ENCODE results near the gene ICAM3.

ICAM3 gene

DNA sequence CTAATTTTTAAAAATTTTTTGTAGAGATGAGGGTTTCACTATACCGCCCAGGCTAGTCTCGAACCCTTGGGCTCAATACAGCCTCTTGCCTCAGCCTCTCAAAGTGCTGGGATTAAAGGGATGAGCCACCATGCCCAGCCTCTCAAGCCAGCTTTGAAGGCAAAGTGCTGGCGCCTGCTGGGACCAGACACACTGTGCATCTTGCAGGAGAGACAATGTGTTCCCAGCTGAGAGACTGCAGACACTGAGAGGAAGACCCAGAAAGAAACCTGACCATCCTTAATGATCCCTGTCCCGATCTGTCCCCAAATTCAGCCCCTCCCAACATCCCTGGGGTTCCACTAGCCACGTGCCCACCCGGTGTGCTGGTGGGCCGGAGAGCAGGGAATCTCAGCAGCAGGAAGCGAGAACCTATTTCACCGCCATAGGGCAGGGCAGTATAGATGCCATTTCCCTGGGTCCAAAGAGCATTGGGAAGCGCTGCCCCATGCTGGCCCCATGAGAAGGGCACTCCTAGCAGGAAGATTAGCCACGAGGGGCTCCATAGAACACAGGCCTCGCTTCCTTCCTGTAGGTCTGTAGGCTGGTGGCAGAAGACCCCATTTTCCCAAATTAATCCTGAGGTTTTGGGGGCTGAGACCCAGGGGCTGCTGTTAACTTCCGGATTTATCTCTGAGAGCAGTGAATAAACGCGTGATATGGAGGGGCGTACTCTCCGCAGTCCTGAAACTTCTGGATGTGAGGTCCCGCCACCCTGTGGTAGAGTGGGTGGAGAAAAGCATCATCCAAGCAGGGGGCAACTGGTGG is 7.1 kb downstream of the ICAM3 start:
- Histone ChIP-seq H3K4me3 (IDR thresholded peaks at IDR 0.05; ENCODE audit: insufficient read depth, low read depth, low read length) (no peak overlapping the region), H2AFZ (ENCODE audit: low read depth) (no peak overlapping the region), H3K4me2 (peak overlapping the region; percentile 82), H3K27me3 (ENCODE audit: insufficient read depth, low read depth) (no peaks in the 10 kb centered on the region), H3K4me1 (ENCODE audit: low read depth, poor library complexity, severe bottlenecking) (peaks cover 16% of the 10 kb centered on the region), H4K20me1 (ENCODE audit: insufficient read depth) (no peaks in the 10 kb centered on the region), H3K36me3 (ENCODE audit: insufficient read depth) (no peaks in the 10 kb centered on the region; the same call in 1 of the 2 replicates), H3K79me2 (ENCODE audit: insufficient read depth, low read depth) (peaks cover 26% of the 10 kb centered on the region), H3K27ac (peak overlapping the region; percentile 82; the same call in 1 of the 2 replicates), H3K9ac (peak overlapping the region; percentile 85; the same call in 1 of the 2 replicates)
- TF ChIP-seq, protein P1, sequence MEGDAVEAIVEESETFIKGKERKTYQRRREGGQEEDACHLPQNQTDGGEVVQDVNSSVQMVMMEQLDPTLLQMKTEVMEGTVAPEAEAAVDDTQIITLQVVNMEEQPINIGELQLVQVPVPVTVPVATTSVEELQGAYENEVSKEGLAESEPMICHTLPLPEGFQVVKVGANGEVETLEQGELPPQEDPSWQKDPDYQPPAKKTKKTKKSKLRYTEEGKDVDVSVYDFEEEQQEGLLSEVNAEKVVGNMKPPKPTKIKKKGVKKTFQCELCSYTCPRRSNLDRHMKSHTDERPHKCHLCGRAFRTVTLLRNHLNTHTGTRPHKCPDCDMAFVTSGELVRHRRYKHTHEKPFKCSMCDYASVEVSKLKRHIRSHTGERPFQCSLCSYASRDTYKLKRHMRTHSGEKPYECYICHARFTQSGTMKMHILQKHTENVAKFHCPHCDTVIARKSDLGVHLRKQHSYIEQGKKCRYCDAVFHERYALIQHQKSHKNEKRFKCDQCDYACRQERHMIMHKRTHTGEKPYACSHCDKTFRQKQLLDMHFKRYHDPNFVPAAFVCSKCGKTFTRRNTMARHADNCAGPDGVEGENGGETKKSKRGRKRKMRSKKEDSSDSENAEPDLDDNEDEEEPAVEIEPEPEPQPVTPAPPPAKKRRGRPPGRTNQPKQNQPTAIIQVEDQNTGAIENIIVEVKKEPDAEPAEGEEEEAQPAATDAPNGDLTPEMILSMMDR (conservative IDR thresholded peaks at IDR 0.05; ENCODE audit: low read depth, low read length): no peak

DNA sequence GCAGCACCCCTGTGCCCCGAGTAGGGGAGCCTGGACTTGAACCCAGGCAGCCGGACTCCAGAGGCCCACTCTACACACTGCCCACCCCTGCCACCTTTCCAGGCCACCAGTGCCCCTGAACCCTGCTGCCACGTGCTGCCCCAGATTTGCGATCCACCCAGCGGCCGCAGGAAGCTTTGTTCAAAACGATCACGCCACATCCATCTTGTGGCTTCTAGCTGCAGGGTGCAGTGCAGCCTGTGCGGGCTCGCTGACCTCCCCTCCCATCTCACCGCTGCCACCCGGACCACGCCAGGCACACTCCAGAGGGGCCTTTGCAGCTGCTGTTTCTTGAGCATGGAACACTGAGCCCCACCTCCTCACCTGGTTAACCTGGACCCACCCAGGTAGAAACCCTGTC is 9.9 kb downstream of the ICAM3 start:
- Histone ChIP-seq H3K27me3 (ENCODE audit: insufficient read depth, low read depth) (no peaks in the 10 kb centered on the region), H3K36me3 (ENCODE audit: insufficient read depth) (peaks cover 9% of the 10 kb centered on the region; the same call in 1 of the 2 replicates), H3K4me3 (IDR thresholded peaks at IDR 0.05; ENCODE audit: insufficient read depth, low read depth, low read length) (no peak overlapping the region), H2AFZ (ENCODE audit: low read depth) (no peak overlapping the region), H3K9ac (no peak overlapping the region), H3K27ac (no peak overlapping the region), H3K4me2 (no peak overlapping the region), H3K79me2 (ENCODE audit: insufficient read depth, low read depth) (peaks cover 26% of the 10 kb centered on the region), H4K20me1 (ENCODE audit: insufficient read depth) (no peaks in the 10 kb centered on the region), H3K4me1 (ENCODE audit: low read depth, poor library complexity, severe bottlenecking) (peaks cover 16% of the 10 kb centered on the region)
- TF ChIP-seq, protein P1 (conservative IDR thresholded peaks at IDR 0.05; ENCODE audit: low read depth, low read length): no peak

DNA sequence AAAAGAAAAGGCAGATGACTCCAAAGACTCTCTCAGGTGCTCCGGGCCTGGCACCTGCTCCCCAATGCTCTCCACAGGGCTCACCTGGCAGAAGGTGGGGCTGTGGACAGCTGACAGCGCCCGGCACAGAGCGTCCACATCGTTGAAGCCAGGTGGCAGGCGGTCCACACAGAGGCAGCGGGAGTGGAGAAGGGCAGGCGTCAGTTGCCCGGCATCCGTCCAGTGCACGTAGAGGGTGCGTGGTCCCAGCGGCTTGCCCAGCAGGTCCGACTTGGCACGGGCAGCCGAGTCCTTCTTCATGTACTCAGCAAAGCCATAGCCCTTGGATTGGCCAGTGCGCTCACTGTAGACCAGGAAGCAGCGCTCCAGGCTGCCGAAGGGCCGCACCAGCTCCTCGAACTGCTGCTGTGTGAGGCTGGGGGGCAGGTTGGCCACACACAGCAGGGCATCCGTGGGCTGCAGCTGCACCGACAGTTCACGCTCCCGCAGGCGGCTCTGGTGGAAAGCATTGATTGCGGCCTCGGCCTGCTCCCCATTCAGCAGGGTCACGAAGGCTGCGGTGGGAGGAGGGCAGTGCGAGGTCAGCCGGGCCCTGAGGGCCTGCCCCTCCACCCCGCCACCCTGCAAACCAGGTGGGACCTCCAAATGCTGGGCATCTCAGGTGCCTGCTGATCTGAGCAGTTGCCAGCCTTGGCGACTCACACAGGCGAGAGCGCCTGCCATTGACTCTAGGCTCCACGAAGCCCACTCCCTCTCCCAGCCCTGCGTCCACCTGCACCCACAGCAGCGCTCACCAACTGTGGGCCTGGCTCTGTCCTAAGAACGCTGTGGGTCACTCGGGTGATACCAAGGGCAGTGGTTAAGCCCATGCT is 10.6 kb downstream of the ICAM3 start:
- H3K79me2 ChIP-seq (ENCODE audit: insufficient read depth, low read depth): peaks cover 26% of the 10 kb centered on the region
- H3K36me3 ChIP-seq (ENCODE audit: insufficient read depth): peaks cover 9% of the 10 kb centered on the region; the same call in 1 of the 2 replicates
- no peak overlapping the region for H3K4me3 ChIP-seq (IDR thresholded peaks at IDR 0.05; ENCODE audit: insufficient read depth, low read depth, low read length)

DNA sequence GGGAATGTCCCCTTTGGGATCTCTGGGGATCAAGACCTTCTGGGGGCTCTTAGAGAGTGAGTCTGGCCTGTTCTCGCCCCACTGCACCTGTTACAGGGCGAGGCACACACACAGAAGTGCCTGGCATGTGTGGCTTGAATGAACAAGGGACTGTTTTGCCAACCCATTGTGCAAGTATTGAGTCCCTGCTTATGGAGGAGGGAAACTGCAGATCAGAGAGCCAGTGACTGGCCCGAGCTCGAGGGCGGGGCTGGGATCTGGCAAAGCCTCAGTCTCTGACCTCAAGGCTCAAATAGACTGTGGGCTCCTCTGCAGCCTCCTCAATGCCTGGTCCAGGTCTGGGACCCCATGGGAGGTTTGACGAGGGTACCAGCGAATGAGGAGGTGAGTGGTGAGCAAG is 11.6 kb downstream of the ICAM3 start:
- peaks cover 12% of the 10 kb centered on the region for H3K4me1 ChIP-seq (ENCODE audit: low read depth, poor library complexity, severe bottlenecking)
- no peak overlapping the region for H3K27ac ChIP-seq
- H3K36me3 ChIP-seq (ENCODE audit: insufficient read depth): peaks cover 9% of the 10 kb centered on the region; the same call in 1 of the 2 replicates
- no peak overlapping the region for H3K4me2 ChIP-seq
- H4K20me1 ChIP-seq (ENCODE audit: insufficient read depth): no peaks in the 10 kb centered on the region
- TF ChIP-seq, protein P1 (conservative IDR thresholded peaks at IDR 0.05; ENCODE audit: low read depth, low read length): no peak
- no peak overlapping the region for H3K4me3 ChIP-seq (IDR thresholded peaks at IDR 0.05; ENCODE audit: insufficient read depth, low read depth, low read length)
- H3K9ac ChIP-seq: no peak overlapping the region
- H3K27me3 ChIP-seq (ENCODE audit: insufficient read depth, low read depth): no peaks in the 10 kb centered on the region
- H3K79me2 ChIP-seq (ENCODE audit: insufficient read depth, low read depth): peaks cover 25% of the 10 kb centered on the region
- H2AFZ ChIP-seq (ENCODE audit: low read depth): no peak overlapping the region

More for the DNA sequence above, 10.6 kb downstream of the ICAM3 start:
- Histone ChIP-seq H3K9ac (no peak overlapping the region), H2AFZ (ENCODE audit: low read depth) (no peak overlapping the region), H3K4me1 (ENCODE audit: low read depth, poor library complexity, severe bottlenecking) (peaks cover 12% of the 10 kb centered on the region), H3K27me3 (ENCODE audit: insufficient read depth, low read depth) (no peaks in the 10 kb centered on the region), H3K4me2 (no peak overlapping the region), H3K27ac (no peak overlapping the region), H4K20me1 (ENCODE audit: insufficient read depth) (no peaks in the 10 kb centered on the region)
- TF ChIP-seq, protein P1 (conservative IDR thresholded peaks at IDR 0.05; ENCODE audit: low read depth, low read length): no peak
